Stimulated activated CD8-positive, alpha-beta memory T cell treated with anti-CD3 and anti-CD28 coated beads, Interleukin-12 subunit alpha, Interleukin-12 subunit beta, amount 100 ng/mL, for 24 hours (primary cell): Measurements from ENCODE around the gene SLC5A7.

Source experiments
- DNase-seq: peaks from one replicate; pipeline ENCODE4 v3.0.0-alpha.2; 2020; ENCODE audit errors: extremely low read depth

SLC5A7 gene

GRCh38 chr2:107986278-107987217 is at the start of gene SLC5A7:
SLC5A7 (plus strand) TSS chr2:107986524; CDS start chr2:107988156, 1,632 bp downstream.
- no peak for DNase-seq

- no peak for DNase-seq
Observed at GRCh38 chr2:107961395-107961794, 24.9 kb upstream of the SLC5A7 start.

- DNase-seq, result no peak
Observed at GRCh38 chr2:107964185-107964584, 22.1 kb upstream of the SLC5A7 start.

- no peak for DNase-seq
Observed at GRCh38 chr2:107984707-107985106, 1.6 kb upstream of the SLC5A7 start.

GRCh38 chr2:107988108-107988507 is 1.8 kb downstream of the SLC5A7 start:
- DNase-seq, result no peak

- no peak for DNase-seq
Observed at GRCh38 chr2:107989445-107989844, 3.1 kb downstream of the SLC5A7 start.

- no peak for DNase-seq
Observed at GRCh38 chr2:107990718-107991117, 4.4 kb downstream of the SLC5A7 start.

- DNase-seq, result no peak
Observed at GRCh38 chr2:107992069-107992468, 5.7 kb downstream of the SLC5A7 start.

GRCh38 chr2:107999158-107999557 is 12.8 kb downstream of the SLC5A7 start:
- DNase-seq, result no peak

GRCh38 chr2:108010912-108011591 is 24.7 kb downstream of the SLC5A7 start:
- DNase-seq, result no peak

- no peak for DNase-seq
Observed at GRCh38 chr2:108013305-108013704, 27.0 kb downstream of the SLC5A7 start.

GRCh38 chr2:108022628-108023027 is 36.3 kb downstream of the SLC5A7 start:
- DNase-seq, result no peak

- no peak for DNase-seq
Observed at GRCh38 chr2:108023776-108024175, 37.5 kb downstream of the SLC5A7 start.

GRCh38 chr2:108026092-108026794 is 39.9 kb downstream of the SLC5A7 start:
- no peak for DNase-seq

- DNase-seq, result no peak
Observed at GRCh38 chr2:108029496-108029895, 43.2 kb downstream of the SLC5A7 start.

GRCh38 chr2:108029912-108030311 is 43.6 kb downstream of the SLC5A7 start:
- DNase-seq, result no peak

GRCh38 chr2:108031471-108031941 is 45.2 kb downstream of the SLC5A7 start:
- no peak for DNase-seq

GRCh38 chr2:108034843-108035242 is 48.5 kb downstream of the SLC5A7 start:
- no peak for DNase-seq

- DNase-seq, result no peak
Observed at GRCh38 chr2:108048752-108049151, 62.4 kb downstream of the SLC5A7 start.

- DNase-seq, result no peak
Observed at GRCh38 chr2:108058576-108059137, 72.3 kb downstream of the SLC5A7 start.

- DNase-seq, result no peak
Observed at GRCh38 chr2:108061439-108062042, 75.2 kb downstream of the SLC5A7 start.
